Measurements from ENCODE around the gene HOXA5.

The HOXA5 gene

DNA sequence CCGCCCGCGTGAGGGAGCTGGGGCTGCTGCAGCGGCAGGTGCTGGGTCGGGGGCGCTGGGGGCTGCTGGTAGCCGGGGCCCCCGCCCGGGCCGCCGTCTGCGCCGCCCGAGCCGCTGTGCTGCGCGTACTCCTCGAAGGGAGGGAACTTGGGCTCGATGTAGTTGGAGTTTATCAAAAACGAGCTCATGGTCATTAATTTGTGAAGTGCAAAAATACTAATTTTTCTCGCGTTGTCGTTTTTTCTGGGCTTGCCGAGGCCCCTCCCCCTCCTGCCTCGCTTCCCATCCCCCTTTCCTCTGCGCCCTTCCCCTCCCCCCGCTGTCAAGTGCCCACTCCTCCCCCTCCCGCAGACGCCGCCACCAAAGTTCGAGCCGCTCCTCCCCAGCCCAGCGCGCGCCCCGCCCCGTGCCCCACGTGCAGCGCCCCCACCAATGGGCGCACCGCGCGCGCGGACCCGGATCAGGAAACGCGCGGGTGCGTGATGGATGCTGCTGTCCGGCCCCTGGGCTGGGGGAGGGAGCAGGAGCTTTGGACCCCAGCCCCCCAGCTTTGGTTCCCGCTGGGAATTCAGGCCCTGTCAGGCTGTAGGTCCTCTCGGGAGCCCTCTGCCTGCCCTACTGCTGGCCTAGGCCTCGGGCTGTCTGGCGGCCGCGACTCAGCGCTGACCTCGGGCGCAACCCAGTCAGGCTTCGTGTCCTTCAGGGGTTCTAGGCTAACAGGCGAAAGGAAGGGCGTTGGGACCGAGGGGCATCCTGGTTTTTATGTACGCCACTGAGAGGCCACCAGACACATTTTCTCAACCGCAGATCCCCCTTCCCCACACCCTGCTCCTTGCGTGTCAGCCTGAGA lies 12.7 kb downstream of the HOXA5 start, which contains the start of gene HOXA4:
Gene HOXA4, minus strand, starts transcription at position 218 of the 850 bp plus-strand sequence. Its CDS starts 24 bp downstream, at position 194.
- H3K27me3 ChIP-seq (ENCODE audit: insufficient read depth, poor library complexity, severe bottlenecking) = peaks cover 4% of the 10 kb centered on the region
- peak within 1 kb of the TSS; percentile 67 for H3K27ac ChIP-seq (replicated peaks)
- H3K4me3 ChIP-seq (replicated peaks; ENCODE audit: insufficient read depth, low read length) = peak within 1 kb of the TSS; percentile 50
- DNase-seq (ENCODE audit: low read depth in 1 of 2, low spot score in 1 of 2) = peak; percentile 51 to 78
- peak; percentile 67 for TF ChIP-seq POLR2AphosphoS5 (IDR thresholded peaks at IDR 0.05; ENCODE audit: low read depth)
- TF ChIP-seq, protein P1, sequence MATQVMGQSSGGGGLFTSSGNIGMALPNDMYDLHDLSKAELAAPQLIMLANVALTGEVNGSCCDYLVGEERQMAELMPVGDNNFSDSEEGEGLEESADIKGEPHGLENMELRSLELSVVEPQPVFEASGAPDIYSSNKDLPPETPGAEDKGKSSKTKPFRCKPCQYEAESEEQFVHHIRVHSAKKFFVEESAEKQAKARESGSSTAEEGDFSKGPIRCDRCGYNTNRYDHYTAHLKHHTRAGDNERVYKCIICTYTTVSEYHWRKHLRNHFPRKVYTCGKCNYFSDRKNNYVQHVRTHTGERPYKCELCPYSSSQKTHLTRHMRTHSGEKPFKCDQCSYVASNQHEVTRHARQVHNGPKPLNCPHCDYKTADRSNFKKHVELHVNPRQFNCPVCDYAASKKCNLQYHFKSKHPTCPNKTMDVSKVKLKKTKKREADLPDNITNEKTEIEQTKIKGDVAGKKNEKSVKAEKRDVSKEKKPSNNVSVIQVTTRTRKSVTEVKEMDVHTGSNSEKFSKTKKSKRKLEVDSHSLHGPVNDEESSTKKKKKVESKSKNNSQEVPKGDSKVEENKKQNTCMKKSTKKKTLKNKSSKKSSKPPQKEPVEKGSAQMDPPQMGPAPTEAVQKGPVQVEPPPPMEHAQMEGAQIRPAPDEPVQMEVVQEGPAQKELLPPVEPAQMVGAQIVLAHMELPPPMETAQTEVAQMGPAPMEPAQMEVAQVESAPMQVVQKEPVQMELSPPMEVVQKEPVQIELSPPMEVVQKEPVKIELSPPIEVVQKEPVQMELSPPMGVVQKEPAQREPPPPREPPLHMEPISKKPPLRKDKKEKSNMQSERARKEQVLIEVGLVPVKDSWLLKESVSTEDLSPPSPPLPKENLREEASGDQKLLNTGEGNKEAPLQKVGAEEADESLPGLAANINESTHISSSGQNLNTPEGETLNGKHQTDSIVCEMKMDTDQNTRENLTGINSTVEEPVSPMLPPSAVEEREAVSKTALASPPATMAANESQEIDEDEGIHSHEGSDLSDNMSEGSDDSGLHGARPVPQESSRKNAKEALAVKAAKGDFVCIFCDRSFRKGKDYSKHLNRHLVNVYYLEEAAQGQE (IDR thresholded peaks at IDR 0.05; ENCODE audit: insufficient replicate concordance, low read depth) = no peak
- no peak for TF ChIP-seq SPI1 (IDR thresholded peaks at IDR 0.05; ENCODE audit: borderline replicate concordance, low read depth)
- no peak for TF ChIP-seq GABPA (IDR thresholded peaks at IDR 0.05; ENCODE audit: low read depth)
- TF ChIP-seq, protein P2, sequence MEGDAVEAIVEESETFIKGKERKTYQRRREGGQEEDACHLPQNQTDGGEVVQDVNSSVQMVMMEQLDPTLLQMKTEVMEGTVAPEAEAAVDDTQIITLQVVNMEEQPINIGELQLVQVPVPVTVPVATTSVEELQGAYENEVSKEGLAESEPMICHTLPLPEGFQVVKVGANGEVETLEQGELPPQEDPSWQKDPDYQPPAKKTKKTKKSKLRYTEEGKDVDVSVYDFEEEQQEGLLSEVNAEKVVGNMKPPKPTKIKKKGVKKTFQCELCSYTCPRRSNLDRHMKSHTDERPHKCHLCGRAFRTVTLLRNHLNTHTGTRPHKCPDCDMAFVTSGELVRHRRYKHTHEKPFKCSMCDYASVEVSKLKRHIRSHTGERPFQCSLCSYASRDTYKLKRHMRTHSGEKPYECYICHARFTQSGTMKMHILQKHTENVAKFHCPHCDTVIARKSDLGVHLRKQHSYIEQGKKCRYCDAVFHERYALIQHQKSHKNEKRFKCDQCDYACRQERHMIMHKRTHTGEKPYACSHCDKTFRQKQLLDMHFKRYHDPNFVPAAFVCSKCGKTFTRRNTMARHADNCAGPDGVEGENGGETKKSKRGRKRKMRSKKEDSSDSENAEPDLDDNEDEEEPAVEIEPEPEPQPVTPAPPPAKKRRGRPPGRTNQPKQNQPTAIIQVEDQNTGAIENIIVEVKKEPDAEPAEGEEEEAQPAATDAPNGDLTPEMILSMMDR (IDR thresholded peaks at IDR 0.05; ENCODE audit: insufficient read depth, low read length) = no peak

GRCh38 chr7:27129729-27130539 lies 13.5 kb downstream of the HOXA5 start:
- no peak for DNase-seq (ENCODE audit: low read depth in 1 of 2, low spot score in 1 of 2)
- TF ChIP-seq POLR2AphosphoS5 (IDR thresholded peaks at IDR 0.05; ENCODE audit: low read depth) (no peak), SPI1 (IDR thresholded peaks at IDR 0.05; ENCODE audit: borderline replicate concordance, low read depth) (no peak), GABPA (IDR thresholded peaks at IDR 0.05; ENCODE audit: low read depth) (no peak)
- TF ChIP-seq, protein P2 (IDR thresholded peaks at IDR 0.05; ENCODE audit: insufficient read depth, low read length) = no peak
- TF ChIP-seq, protein P1 (IDR thresholded peaks at IDR 0.05; ENCODE audit: insufficient replicate concordance, low read depth) = no peak
- Histone ChIP-seq H3K27me3 (ENCODE audit: insufficient read depth, poor library complexity, severe bottlenecking) (peaks cover 4% of the 10 kb centered on the region), H3K27ac (replicated peaks) (no peak overlapping the region), H3K4me3 (replicated peaks; ENCODE audit: insufficient read depth, low read length) (peak overlapping the region; percentile 50)

- H3K27me3 ChIP-seq (ENCODE audit: insufficient read depth, poor library complexity, severe bottlenecking) = peaks cover 4% of the 10 kb centered on the region
- no peak overlapping the region for H3K4me3 ChIP-seq (replicated peaks; ENCODE audit: insufficient read depth, low read length)
- no peak for TF ChIP-seq GABPA (IDR thresholded peaks at IDR 0.05; ENCODE audit: low read depth)
- TF ChIP-seq POLR2AphosphoS5 (IDR thresholded peaks at IDR 0.05; ENCODE audit: low read depth) = no peak
- no peak for TF ChIP-seq SPI1 (IDR thresholded peaks at IDR 0.05; ENCODE audit: borderline replicate concordance, low read depth)
- TF ChIP-seq, protein P1 (IDR thresholded peaks at IDR 0.05; ENCODE audit: insufficient replicate concordance, low read depth) = no peak
- TF ChIP-seq, protein P2 (IDR thresholded peaks at IDR 0.05; ENCODE audit: insufficient read depth, low read length) = no peak
- DNase-seq (ENCODE audit: low read depth in 1 of 2, low spot score in 1 of 2) = no peak
- H3K27ac ChIP-seq (replicated peaks) = no peak overlapping the region
These were observed 14.4 kb downstream of the HOXA5 start for GRCh38 chr7:27128776-27129728.

Measured in HL-60 (cell line).